A549 (cell line): Measurements from ENCODE around the gene NCOA7. TPM values are rescaled to one million over a fixed set of nuclear protein-coding genes. Genes with fewer than 3 reads are reported as not detected.
A peak's percentile ranks its signal among the peaks of the same experiment; 100 is the strongest.

ENCODE experiments used
- ATAC-seq, 2 experiments: fragments of 200-7000 bp in 1 of 2; fragments of >200 bp in 1 of 2; cut with Nextera tagmentation in 1 of 2; cut with Tn5 transposase in 1 of 2; 3 replicates each; pipeline versions ENCODE4 v1.8.0 to v1.9.1; 2018 to 2020; ENCODE audit warnings: mild to moderate bottlenecking in 1 of 2, moderate library complexity in 1 of 2
- CTCF ChIA-PET: fragments of 300-600 bp; sonication (Branson Sonifier 250); formaldehyde crosslinking; extraction: SDS; loops from one replicate; lab custom pipeline; 2021; ENCODE audit warnings: antibody characterized with exemption, inconsistent platforms; lab: Yijun Ruan, JAX
- POLR2A ChIA-PET: fragments of 350-600 bp; formaldehyde crosslinking; extraction: SDS; loops from one replicate; lab custom pipeline; 2021; ENCODE audit warnings: antibody characterized with exemption, inconsistent platforms; lab: Yijun Ruan, JAX
- DNase-seq, 2 experiments: peaks; one replicate each; pipeline versions ENCODE4 v3.0.0 to v3.0.0-alpha.2; 2011 to 2016; ENCODE audit warnings: low read depth in 1 of 2, low spot score in 1 of 2
- FAIRE-seq: peaks from 2 replicates; lab custom pipeline; 2011; peaks lifted over from hg19 to GRCh38; lab: Jason Lieb, UNC
- H3K27ac ChIP-seq, 2 experiments: fragments of >200 bp; sonication (Bioruptor Twin); formaldehyde crosslinking; 3 replicates each; pipeline ENCODE4 v1.5.1; 2016 to 2017
- H3K4me1 ChIP-seq: fragments of >200 bp; sonication (Bioruptor Twin); formaldehyde crosslinking; 3 replicates; pipeline ENCODE4 v1.6.1; 2016
- H3K4me2 ChIP-seq: fragments of >200 bp; sonication (Bioruptor Twin); formaldehyde crosslinking; 3 replicates; pipeline ENCODE4 v1.6.1; 2016
- H3K4me3 ChIP-seq: fragments of >200 bp; sonication (Bioruptor Twin); formaldehyde crosslinking; 3 replicates; pipeline ENCODE4 v1.5.1; 2016
- H3K9me3 ChIP-seq: fragments of >200 bp; sonication (Bioruptor Twin); formaldehyde crosslinking; 3 replicates; pipeline ENCODE4 v1.6.1; 2016
- CHD2 ChIP-seq: fragments of 150-350 bp; IDR thresholded peaks from 2 replicates; pipeline ENCODE4 v1.6.1; 2014; ENCODE audit warnings: low read length; ENCODE audit not compliant: partially characterized antibody
- CHD4 ChIP-seq: fragments of 200-600 bp; sonication (generic); IDR thresholded peaks from 2 replicates; pipeline ENCODE4 v1.6.1; 2016; ENCODE audit warnings: antibody characterized with exemption, mild to moderate bottlenecking, borderline replicate concordance
- CTCF ChIP-seq: fragments of >200 bp; sonication (Bioruptor Twin); formaldehyde crosslinking; IDR thresholded peaks from 3 replicates; pipeline ENCODE4 v1.5.1; 2016
- E2F6 ChIP-seq: IDR thresholded peaks from 2 replicates; pipeline ENCODE4 v1.6.1; 2012; ENCODE audit warnings: low read depth, borderline replicate concordance
- EHMT2 ChIP-seq: fragments of 200-600 bp; sonication (generic); IDR thresholded peaks from 2 replicates; pipeline ENCODE4 v1.6.1; 2016; ENCODE audit warnings: antibody characterized with exemption, low read depth, mild to moderate bottlenecking, moderate library complexity
- EP300 ChIP-seq, 2 experiments: fragments of >200 bp; sonication (Bioruptor Twin); formaldehyde crosslinking; IDR thresholded peaks; 2 replicates in 1 of 2; 3 replicates in 1 of 2; pipeline ENCODE4 v1.6.1; 2016 to 2017
- FOSL2 ChIP-seq, 2 experiments: fragments of 450-650 bp in 1 of 2; fragments of >200 bp in 1 of 2; sonication (Bioruptor Twin) in 1 of 2; formaldehyde crosslinking; IDR thresholded peaks; 2 replicates each; pipeline versions ENCODE4 v1.5.0 to v1.6.1; 2016 to 2020; ENCODE audit warnings: mild to moderate bottlenecking in 1 of 2, moderate library complexity in 1 of 2
- FOXS1 ChIP-seq: fragments of 250-450 bp; sonication (Bioruptor Pico); IDR thresholded peaks from 2 replicates; pipeline ENCODE4 v1.5.0; 2020; ENCODE audit warnings: mild to moderate bottlenecking, moderate library complexity
- HDAC2 ChIP-seq: fragments of 200-600 bp; sonication (generic); IDR thresholded peaks from 2 replicates; pipeline ENCODE4 v1.6.1; 2016
- HOXB5 ChIP-seq: fragments of 250-450 bp; sonication (Bioruptor Pico); IDR thresholded peaks from 2 replicates; pipeline ENCODE4 v1.5.0; 2020; ENCODE audit warnings: mild to moderate bottlenecking, moderate library complexity
- KDM1A ChIP-seq: fragments of 200-600 bp; sonication (generic); IDR thresholded peaks from 2 replicates; pipeline ENCODE4 v1.6.1; 2016; ENCODE audit warnings: low read depth, mild to moderate bottlenecking
- PBX3 ChIP-seq: IDR thresholded peaks from 2 replicates; pipeline ENCODE4 v1.6.1; 2012
- RAD21 ChIP-seq, 2 experiments: fragments of >200 bp in 1 of 2; sonication (Bioruptor Twin) in 1 of 2; formaldehyde crosslinking in 1 of 2; IDR thresholded peaks in 1 of 2; conservative IDR thresholded peaks in 1 of 2; 2 replicates in 1 of 2; 3 replicates in 1 of 2; pipeline ENCODE4 v1.6.1; 2012 to 2018; ENCODE audit warnings: inconsistent platforms in 1 of 2
- REST ChIP-seq: fragments of 200-600 bp; sonication (generic); IDR thresholded peaks from 2 replicates; pipeline ENCODE4 v1.6.1; 2016; ENCODE audit warnings: antibody characterized with exemption, mild to moderate bottlenecking, moderate library complexity
- SMC3 ChIP-seq: fragments of >200 bp; sonication (Bioruptor Twin); formaldehyde crosslinking; IDR thresholded peaks from 3 replicates; pipeline ENCODE4 v1.6.1; 2018; ENCODE audit warnings: inconsistent platforms
- SREBF2 ChIP-seq: fragments of 450-650 bp; IDR thresholded peaks from 2 replicates; pipeline ENCODE4 v1.6.1; 2014; ENCODE audit warnings: mild to moderate bottlenecking, moderate library complexity
- USF2 ChIP-seq: fragments of 450-650 bp; IDR thresholded peaks from 2 replicates; pipeline ENCODE4 v1.6.1; 2014; ENCODE audit warnings: antibody characterized with exemption
- ZFP36 ChIP-seq: fragments of 450-650 bp; IDR thresholded peaks from 2 replicates; pipeline ENCODE4 v1.6.1; 2014; ENCODE audit warnings: borderline replicate concordance; ENCODE audit not compliant: partially characterized antibody
- WGBS: methylation state at CpG from one replicate; pipeline ENCODE4 v1.1.6; 2017; ENCODE audit errors: missing lambda C conversion rate; 5-methylcytosine and 5-hydroxymethylcytosine counted together
- polyA plus RNA-seq, 4 experiments: library from polyadenylated mRNA; depleted of rRNA in 3 of 4; stranded (reverse); fragments of >200 nt; fragmentation: RNase III in 1 of 4; extraction: RNeasy Plus Mini Kit Qiagen cat#74134 plus additional on column Dnase treatment in 1 of 4; gene quantifications; 2 replicates in 3 of 4; 3 replicates in 1 of 4; pipeline ENCODE4 v1.2.3, GENCODE V29; 2011 to 2017

The NCOA7 gene
- polyA plus RNA-seq, 2 of the 4 experiments (the other 2 are of a cell fraction) = 66.4 to 195 TPM

- ChIA-PET POLR2A (interaction anchor here (0.6 to 3.0 kb wide), 3 partner anchors 28 to 167 kb away, joined by 3 to 14 read pairs (median 7); partner anchors contain the start of genes NCOA7 and TRMT11), CTCF (interaction anchor here (0.9 to 8.4 kb wide), 14 partner anchors 9 to 176 kb away, joined by 3 to 148 read pairs (median 6); no protein-coding TSS in a partner anchor)
- peaks cover 19% of the 10 kb centered on the region; the same call in 2 of the 3 replicates for H3K4me1 ChIP-seq
- H3K9me3 ChIP-seq = no peaks in the 10 kb centered on the region
- H3K4me3 ChIP-seq = peak overlapping the region; percentile 86
- DNase-seq = peak in 1 of 2 experiments; percentile 50
- 0 out of 6 replicates have a peak, but pooled peaks of 1 of the 2 experiments have one; percentile 19 for ATAC-seq
- TF ChIP-seq REST = no peak
- no peak for TF ChIP-seq USF2
- no peak for TF ChIP-seq HOXB5 (CRISPR knock-in tag)
- TF ChIP-seq HDAC2 = no peak
- no peak for TF ChIP-seq CHD4
- TF ChIP-seq RAD21 (conservative IDR thresholded peaks at IDR 0.05 in 1 of 2, IDR thresholded peaks at IDR 0.05 in 1 of 2) = no peak
- TF ChIP-seq, all 56 proteins: peak for 0
- H3K4me2 ChIP-seq = peak overlapping the region; percentile 86
- FAIRE-seq = no peak
- 27% methylated on average over 4 of the region's 4 CpGs for WGBS
- H3K27ac ChIP-seq = peak overlapping the region; percentile 95 to 96
Observed at GRCh38 chr6:125957845-125958244, 167.1 kb downstream of the NCOA7 start.

GRCh38 chr6:125959041-125959440 is 168.3 kb downstream of the NCOA7 start:
- H3K9me3 ChIP-seq = no peaks in the 10 kb centered on the region
- peaks cover 22% of the 10 kb centered on the region; the same call in 2 of the 3 replicates for H3K4me1 ChIP-seq
- H3K4me2 ChIP-seq = no peak overlapping the region; the same call in 2 of the 3 replicates
- ChIA-PET CTCF (interaction anchor here (5.2 kb wide), 1 partner anchor 15 kb away, joined by 27 read pairs; no protein-coding TSS in a partner anchor), POLR2A (interaction anchor here (3.0 kb wide), 1 partner anchor 169 kb away, joined by 14 read pairs; the partner anchor contains the start of gene NCOA7)
- ATAC-seq = no peak
- 94% methylated on average over 4 of the region's 4 CpGs for WGBS
- H3K27ac ChIP-seq = no peak overlapping the region
- no peak for DNase-seq
- no peak for FAIRE-seq
- no peak for TF ChIP-seq CTCF
- H3K4me3 ChIP-seq = no peak overlapping the region

GRCh38 chr6:125961117-125961516 is 170.4 kb downstream of the NCOA7 start:
- POLR2A ChIA-PET = no interaction called here
- no peak for FAIRE-seq
- no peak for DNase-seq
- ATAC-seq = no peak
- Histone ChIP-seq H3K9me3 (no peaks in the 10 kb centered on the region), H3K4me2 (no peak overlapping the region), H3K4me1 (peaks cover 16% of the 10 kb centered on the region; the same call in 2 of the 3 replicates), H3K27ac (no peak overlapping the region), H3K4me3 (no peak overlapping the region)
- CTCF ChIA-PET = interaction anchor here (0.8 to 1.8 kb wide), 5 partner anchors 8 to 180 kb away, joined by 3 to 6 read pairs (median 4); no protein-coding TSS in a partner anchor
- WGBS = 85% methylated on average over 3 of the region's 3 CpGs
- no peak for TF ChIP-seq E2F6
- no peak for TF ChIP-seq FOXS1 (CRISPR knock-in tag)
- no peak for TF ChIP-seq CTCF
- TF ChIP-seq EHMT2 = no peak
- TF ChIP-seq USF2 = no peak
- no peak for TF ChIP-seq EP300 (IDR thresholded peaks at IDR 0.05)
- no peak for TF ChIP-seq ZFP36
- TF ChIP-seq FOSL2 (IDR thresholded peaks at IDR 0.05) = no peak
- TF ChIP-seq FOSL2 (CRISPR knock-in tag; IDR thresholded peaks at IDR 0.05) = no peak
- no peak for TF ChIP-seq SMC3
- TF ChIP-seq SREBF2 = no peak
- TF ChIP-seq KDM1A = no peak
- TF ChIP-seq PBX3 = no peak
- TF ChIP-seq CHD2 = no peak
